GM12878 (cell line): ENCODE results near the gene KLKB1. TPM values are rescaled to one million over a fixed set of nuclear protein-coding genes. Genes with fewer than 3 reads are reported as not detected.

Source experiments
- ATAC-seq: fragments of 200-7000 bp; cut with Tn5 transposase; 3 replicates; pipeline ENCODE4 v1.9.1; 2020; ENCODE audit warnings: mild to moderate bottlenecking, moderate library complexity
- BruUV-seq: library from RNA; stranded (reverse); fragments of 400-500 nt; replicated peaks from 2 replicates; lab custom pipeline; 2021; lab: Mats Ljungman, UMichigan
- CTCF ChIA-PET: fragments of 300-600 bp; sonication (Branson Sonifier 250); formaldehyde crosslinking; extraction: SDS; loops from one replicate; lab custom pipeline; 2021; ENCODE audit warnings: inconsistent platforms; lab: Yijun Ruan, JAX
- POLR2A ChIA-PET: fragments of 350-600 bp; formaldehyde crosslinking; extraction: SDS; loops from one replicate; lab custom pipeline; 2021; ENCODE audit warnings: inconsistent platforms; lab: Charles Lee
- RAD21 ChIA-PET: fragments of 300-600 bp; sonication (Branson Sonifier 250); formaldehyde crosslinking; loops from one replicate; lab custom pipeline; 2023; ENCODE audit warnings: antibody characterized with exemption; ENCODE audit not compliant: unreplicated experiment; lab: Charles Lee
- SMC1A ChIA-PET: fragments of 300-600 bp; sonication (Branson Sonifier 250); formaldehyde crosslinking; loops from one replicate; lab custom pipeline; 2023; ENCODE audit not compliant: unreplicated experiment, uncharacterized antibody; lab: Charles Lee
- DNase-seq: peaks from one replicate; pipeline ENCODE4 v3.0.0-alpha.2; 2011; ENCODE audit warnings: low read depth, low spot score
- FAIRE-seq: peaks from 3 replicates; lab custom pipeline; 2011; peaks lifted over from hg19 to GRCh38; lab: Jason Lieb, UNC
- H2AFZ ChIP-seq: 2 replicates; pipeline ENCODE4 v1.6.0; 2011; ENCODE audit warnings: low read depth, low read length, control low read depth; ENCODE audit not compliant: control insufficient read depth
- H3K27ac ChIP-seq: 2 replicates; pipeline ENCODE4 v1.5.1; 2011; ENCODE audit warnings: control low read depth; ENCODE audit not compliant: control insufficient read depth, insufficient read depth
- H3K27me3 ChIP-seq, 2 experiments: replicated peaks in 1 of 2; 2 replicates each; pipeline versions ENCODE4 v1.6.0 to v1.6.1; 2011; ENCODE audit warnings: low read length in 1 of 2; ENCODE audit not compliant: control insufficient read depth in 2 of 2, insufficient read depth in 2 of 2
- H3K36me3 ChIP-seq, 2 experiments: 2 replicates each; pipeline ENCODE4 v1.5.1; 2011; ENCODE audit warnings: low read length in 1 of 2; ENCODE audit not compliant: control insufficient read depth in 2 of 2, insufficient read depth in 2 of 2
- H3K4me1 ChIP-seq: 2 replicates; pipeline ENCODE4 v1.6.1; 2011; ENCODE audit warnings: mild to moderate bottlenecking, low read length, moderate library complexity, mixed read lengths; ENCODE audit not compliant: control insufficient read depth, insufficient read depth
- H3K4me2 ChIP-seq: 2 replicates; pipeline ENCODE4 v1.6.0; 2011; ENCODE audit warnings: control low read depth; ENCODE audit not compliant: control insufficient read depth, insufficient read depth
- H3K4me3 ChIP-seq: fragments of 200-600 bp; sonication (generic); 2 replicates; pipeline ENCODE4 v1.5.1; 2016
- H3K79me2 ChIP-seq: 2 replicates; pipeline ENCODE4 v1.6.0; 2011; ENCODE audit warnings: low read length; ENCODE audit not compliant: control insufficient read depth, insufficient read depth
- H3K9ac ChIP-seq: 2 replicates; pipeline ENCODE4 v1.8.0; 2011; ENCODE audit warnings: low read length, control low read depth, mixed read lengths; ENCODE audit not compliant: control insufficient read depth, insufficient read depth
- H3K9me3 ChIP-seq: replicated peaks from 3 replicates; pipeline ENCODE4 v1.5.1; 2011; ENCODE audit warnings: mild to moderate bottlenecking, low read length; ENCODE audit not compliant: control insufficient read depth, insufficient read depth
- H4K20me1 ChIP-seq: 2 replicates; pipeline ENCODE4 v1.6.0; 2011; ENCODE audit not compliant: control insufficient read depth, insufficient read depth
- KAT2A ChIP-seq: conservative IDR thresholded peaks from 2 replicates; pipeline ENCODE4 v1.6.1; 2011; ENCODE audit warnings: low read depth, low read length; ENCODE audit not compliant: control insufficient read depth
- PAX5 ChIP-seq: IDR thresholded peaks from 2 replicates; pipeline ENCODE4 v1.6.1; 2011; ENCODE audit warnings: low read depth, low read length, borderline replicate concordance
- PML ChIP-seq: IDR thresholded peaks from 2 replicates; pipeline ENCODE4 v1.6.1; 2012; ENCODE audit warnings: low read length, inconsistent platforms
- POLR2AphosphoS2 ChIP-seq: IDR thresholded peaks from 2 replicates; pipeline ENCODE4 v1.6.1; 2011; ENCODE audit warnings: low read depth, mild to moderate bottlenecking, low read length, improper control_type of control experiment, moderate library complexity
- POLR2AphosphoS5 ChIP-seq: IDR thresholded peaks from 2 replicates; pipeline ENCODE4 v1.6.1; 2011; ENCODE audit warnings: mild to moderate bottlenecking, low read length, inconsistent platforms
- POU2F2 ChIP-seq: IDR thresholded peaks from 3 replicates; pipeline ENCODE4 v1.6.1; 2011; ENCODE audit warnings: low read depth, mild to moderate bottlenecking, low read length, borderline replicate concordance
- YBX1 ChIP-seq: fragments of 450-650 bp; IDR thresholded peaks from 2 replicates; pipeline ENCODE4 v1.6.1; 2016; ENCODE audit warnings: antibody characterized with exemption
- ZNF207 ChIP-seq: fragments of 450-650 bp; IDR thresholded peaks from 2 replicates; pipeline ENCODE4 v1.6.1; 2014; ENCODE audit warnings: antibody characterized with exemption, mild to moderate bottlenecking, borderline replicate concordance
- WGBS: methylation state at CpG from one replicate; pipeline ENCODE4 v1.1.6; 2016; ENCODE audit warnings: low lambda C conversion rate; ENCODE audit not compliant: insufficient replicate concordance, insufficient coverage; ENCODE audit errors: missing lambda C conversion rate; 5-methylcytosine and 5-hydroxymethylcytosine counted together
- in situ Hi-C: fragments of 300-500 bp; cut with MboI; formaldehyde crosslinking; loops from 9 replicates; pipeline ENCODE4 v1.14.3; 2018; ENCODE audit warnings: mixed read lengths
- intact Hi-C: fragments of 100-400 bp; cut with micrococcal nuclease; formaldehyde crosslinking; loops from one replicate; pipeline ENCODE4 v1.14.2; 2022; ENCODE audit not compliant: unreplicated experiment
- polyA plus RNA-seq, 11 experiments: library from polyadenylated mRNA; depleted of rRNA in 4 of 11; unstranded in 6 of 11; stranded (reverse) in 5 of 11; fragments of >200 nt; fragmentation: Nextera tagmentation in 4 of 11; fragmentation: Illumina TruSeq in 1 of 11; extraction: Ambion mirVana in 4 of 11; extraction: Trizol in 1 of 11; gene quantifications; 1 replicate in 1 of 11; 2 replicates in 10 of 11; pipeline versions ENCODE4 v1.2.1 to v1.2.3, GENCODE V29; 2011 to 2016; ENCODE audit warnings: inconsistent platforms in 2 of 11, missing spikeins in 2 of 11, low read depth in 1 of 11
- total RNA-seq, 4 experiments: library from RNA; depleted of rRNA in 3 of 4; stranded (reverse); fragments of >200 nt in 3 of 4; fragmentation: Illumina TruSeq in 1 of 4; extraction: Trizol in 1 of 4; gene quantifications; 2 replicates each; pipeline versions ENCODE4 v1.2.1 to v1.2.3, GENCODE V29; 2013 to 2021
- TF ChIP-seq, protein P1 (sequence below): IDR thresholded peaks from 2 replicates; pipeline ENCODE4 v1.6.1; 2012; ENCODE audit warnings: mild to moderate bottlenecking, low read depth, low read length
- TF ChIP-seq, protein P2 (sequence below): fragments of 450-650 bp; formaldehyde crosslinking; IDR thresholded peaks from 2 replicates; pipeline ENCODE4 v1.5.0; 2022; ENCODE audit warnings: mild to moderate bottlenecking, missing genetic modification characterization
- TF ChIP-seq, protein P3 (sequence below): fragments of 450-650 bp; formaldehyde crosslinking; IDR thresholded peaks from 2 replicates; pipeline ENCODE4 v1.4.0; 2022; ENCODE audit warnings: mild to moderate bottlenecking, moderate library complexity
- TF ChIP-seq, protein P4 (sequence below): IDR thresholded peaks from 2 replicates; pipeline ENCODE4 v1.6.1; 2012; ENCODE audit warnings: low read length, inconsistent platforms

Gene KLKB1
- total and polyA plus RNA-seq, 10 of the 15 experiments (the other 5 are each of a cell fraction or from before 2014, with no cell fraction given), result 0.04 TPM; not detected in 9

DNA sequence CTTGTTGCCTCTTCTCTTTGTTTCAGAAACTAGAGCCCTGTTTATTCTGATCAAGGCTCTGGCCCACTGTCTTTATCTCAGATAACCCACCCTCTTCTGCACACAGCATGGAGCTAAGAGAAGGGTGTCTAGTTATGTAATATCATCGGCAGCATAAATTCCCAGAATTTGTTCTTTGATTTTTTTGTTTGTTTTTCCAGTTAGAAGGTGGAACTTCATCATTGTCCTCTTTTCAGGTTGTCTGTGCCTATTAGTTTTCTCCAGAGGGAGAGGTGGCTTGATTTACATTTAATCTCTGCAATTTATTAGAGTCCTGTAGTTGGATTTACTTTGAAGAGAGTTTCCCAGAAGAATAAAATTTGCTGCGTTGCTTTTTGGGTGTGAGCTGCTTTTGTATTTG, 23.5 kb downstream of the KLKB1 start (continued):
- TF ChIP-seq POLR2AphosphoS5, result no peak

DNA sequence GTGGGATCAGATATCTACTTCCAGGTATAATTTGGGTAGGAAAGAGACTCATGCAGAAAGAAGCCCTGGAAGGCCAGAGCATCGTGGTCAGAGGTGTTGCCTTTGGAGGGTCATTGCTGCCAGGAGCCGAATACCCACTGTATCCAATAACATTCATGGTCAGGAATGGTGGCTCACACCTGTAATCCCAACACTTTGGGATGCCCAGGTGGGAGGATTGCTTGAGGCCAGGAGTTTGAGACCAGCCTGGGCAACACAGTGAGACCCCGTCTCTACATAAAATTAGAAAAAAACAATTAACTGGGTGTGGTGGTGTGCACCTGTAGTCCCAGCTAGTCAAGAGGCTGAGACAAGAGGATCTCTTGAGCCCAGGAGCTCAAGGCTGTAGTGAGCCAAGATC, 27.8 kb downstream of the KLKB1 start:
- Histone ChIP-seq H3K9me3 (no peaks in the 10 kb centered on the region), H3K79me2 (no peaks in the 10 kb centered on the region), H3K36me3 (no peaks in the 10 kb centered on the region), H2AFZ (no peak overlapping the region), H3K4me3 (no peak overlapping the region), H3K9ac (no peak overlapping the region), H3K27ac (no peak overlapping the region), H3K4me1 (no peaks in the 10 kb centered on the region), H3K4me2 (no peak overlapping the region), H3K27me3 (no peaks in the 10 kb centered on the region; a peak in 1 of 4 replicates), H4K20me1 (no peaks in the 10 kb centered on the region)
- ChIA-PET RAD21 (no interaction called here), SMC1A (no interaction called here), POLR2A (no interaction called here), CTCF (no interaction called here)
- intact Hi-C loops (no loop called here), in situ Hi-C loops (no loop called here)
- ATAC-seq (no peak), FAIRE-seq (no peak), DNase-seq (no peak)
- BruUV-seq, result no TSS peak
- WGBS, result 37% methylated on average over 3 of the region's 3 CpGs
- TF ChIP-seq, protein P1, sequence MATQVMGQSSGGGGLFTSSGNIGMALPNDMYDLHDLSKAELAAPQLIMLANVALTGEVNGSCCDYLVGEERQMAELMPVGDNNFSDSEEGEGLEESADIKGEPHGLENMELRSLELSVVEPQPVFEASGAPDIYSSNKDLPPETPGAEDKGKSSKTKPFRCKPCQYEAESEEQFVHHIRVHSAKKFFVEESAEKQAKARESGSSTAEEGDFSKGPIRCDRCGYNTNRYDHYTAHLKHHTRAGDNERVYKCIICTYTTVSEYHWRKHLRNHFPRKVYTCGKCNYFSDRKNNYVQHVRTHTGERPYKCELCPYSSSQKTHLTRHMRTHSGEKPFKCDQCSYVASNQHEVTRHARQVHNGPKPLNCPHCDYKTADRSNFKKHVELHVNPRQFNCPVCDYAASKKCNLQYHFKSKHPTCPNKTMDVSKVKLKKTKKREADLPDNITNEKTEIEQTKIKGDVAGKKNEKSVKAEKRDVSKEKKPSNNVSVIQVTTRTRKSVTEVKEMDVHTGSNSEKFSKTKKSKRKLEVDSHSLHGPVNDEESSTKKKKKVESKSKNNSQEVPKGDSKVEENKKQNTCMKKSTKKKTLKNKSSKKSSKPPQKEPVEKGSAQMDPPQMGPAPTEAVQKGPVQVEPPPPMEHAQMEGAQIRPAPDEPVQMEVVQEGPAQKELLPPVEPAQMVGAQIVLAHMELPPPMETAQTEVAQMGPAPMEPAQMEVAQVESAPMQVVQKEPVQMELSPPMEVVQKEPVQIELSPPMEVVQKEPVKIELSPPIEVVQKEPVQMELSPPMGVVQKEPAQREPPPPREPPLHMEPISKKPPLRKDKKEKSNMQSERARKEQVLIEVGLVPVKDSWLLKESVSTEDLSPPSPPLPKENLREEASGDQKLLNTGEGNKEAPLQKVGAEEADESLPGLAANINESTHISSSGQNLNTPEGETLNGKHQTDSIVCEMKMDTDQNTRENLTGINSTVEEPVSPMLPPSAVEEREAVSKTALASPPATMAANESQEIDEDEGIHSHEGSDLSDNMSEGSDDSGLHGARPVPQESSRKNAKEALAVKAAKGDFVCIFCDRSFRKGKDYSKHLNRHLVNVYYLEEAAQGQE, result no peak
- no peak for TF ChIP-seq PML
- TF ChIP-seq, protein P2, sequence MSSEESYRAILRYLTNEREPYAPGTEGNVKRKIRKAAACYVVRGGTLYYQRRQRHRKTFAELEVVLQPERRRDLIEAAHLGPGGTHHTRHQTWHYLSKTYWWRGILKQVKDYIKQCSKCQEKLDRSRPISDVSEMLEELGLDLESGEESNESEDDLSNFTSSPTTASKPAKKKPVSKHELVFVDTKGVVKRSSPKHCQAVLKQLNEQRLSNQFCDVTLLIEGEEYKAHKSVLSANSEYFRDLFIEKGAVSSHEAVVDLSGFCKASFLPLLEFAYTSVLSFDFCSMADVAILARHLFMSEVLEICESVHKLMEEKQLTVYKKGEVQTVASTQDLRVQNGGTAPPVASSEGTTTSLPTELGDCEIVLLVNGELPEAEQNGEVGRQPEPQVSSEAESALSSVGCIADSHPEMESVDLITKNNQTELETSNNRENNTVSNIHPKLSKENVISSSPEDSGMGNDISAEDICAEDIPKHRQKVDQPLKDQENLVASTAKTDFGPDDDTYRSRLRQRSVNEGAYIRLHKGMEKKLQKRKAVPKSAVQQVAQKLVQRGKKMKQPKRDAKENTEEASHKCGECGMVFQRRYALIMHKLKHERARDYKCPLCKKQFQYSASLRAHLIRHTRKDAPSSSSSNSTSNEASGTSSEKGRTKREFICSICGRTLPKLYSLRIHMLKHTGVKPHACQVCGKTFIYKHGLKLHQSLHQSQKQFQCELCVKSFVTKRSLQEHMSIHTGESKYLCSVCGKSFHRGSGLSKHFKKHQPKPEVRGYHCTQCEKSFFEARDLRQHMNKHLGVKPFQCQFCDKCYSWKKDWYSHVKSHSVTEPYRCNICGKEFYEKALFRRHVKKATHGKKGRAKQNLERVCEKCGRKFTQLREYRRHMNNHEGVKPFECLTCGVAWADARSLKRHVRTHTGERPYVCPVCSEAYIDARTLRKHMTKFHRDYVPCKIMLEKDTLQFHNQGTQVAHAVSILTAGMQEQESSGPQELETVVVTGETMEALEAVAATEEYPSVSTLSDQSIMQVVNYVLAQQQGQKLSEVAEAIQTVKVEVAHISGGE (CRISPR knock-in tag), result no peak
- TF ChIP-seq, protein P3, sequence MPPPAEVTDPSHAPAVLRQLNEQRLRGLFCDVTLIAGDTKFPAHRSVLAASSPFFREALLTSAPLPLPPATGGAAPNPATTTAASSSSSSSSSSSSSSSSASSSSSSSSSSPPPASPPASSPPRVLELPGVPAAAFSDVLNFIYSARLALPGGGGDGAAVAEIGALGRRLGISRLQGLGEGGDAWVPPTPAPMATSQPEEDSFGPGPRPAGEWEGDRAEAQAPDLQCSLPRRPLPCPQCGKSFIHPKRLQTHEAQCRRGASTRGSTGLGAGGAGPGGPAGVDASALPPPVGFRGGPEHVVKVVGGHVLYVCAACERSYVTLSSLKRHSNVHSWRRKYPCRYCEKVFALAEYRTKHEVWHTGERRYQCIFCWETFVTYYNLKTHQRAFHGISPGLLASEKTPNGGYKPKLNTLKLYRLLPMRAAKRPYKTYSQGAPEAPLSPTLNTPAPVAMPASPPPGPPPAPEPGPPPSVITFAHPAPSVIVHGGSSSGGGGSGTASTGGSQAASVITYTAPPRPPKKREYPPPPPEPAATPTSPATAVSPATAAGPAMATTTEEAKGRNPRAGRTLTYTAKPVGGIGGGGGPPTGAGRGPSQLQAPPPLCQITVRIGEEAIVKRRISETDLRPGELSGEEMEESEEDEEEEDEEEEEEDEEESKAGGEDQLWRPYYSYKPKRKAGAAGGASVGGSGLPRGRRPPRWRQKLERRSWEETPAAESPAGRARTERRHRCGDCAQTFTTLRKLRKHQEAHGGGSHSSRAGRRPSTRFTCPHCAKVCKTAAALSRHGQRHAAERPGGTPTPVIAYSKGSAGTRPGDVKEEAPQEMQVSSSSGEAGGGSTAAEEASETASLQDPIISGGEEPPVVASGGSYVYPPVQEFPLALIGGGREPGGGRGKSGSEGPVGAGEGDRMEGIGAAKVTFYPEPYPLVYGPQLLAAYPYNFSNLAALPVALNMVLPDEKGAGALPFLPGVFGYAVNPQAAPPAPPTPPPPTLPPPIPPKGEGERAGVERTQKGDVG (CRISPR knock-in tag), result no peak
- TF ChIP-seq YBX1, result no peak
- TF ChIP-seq ZNF207, result no peak
- TF ChIP-seq, protein P4, sequence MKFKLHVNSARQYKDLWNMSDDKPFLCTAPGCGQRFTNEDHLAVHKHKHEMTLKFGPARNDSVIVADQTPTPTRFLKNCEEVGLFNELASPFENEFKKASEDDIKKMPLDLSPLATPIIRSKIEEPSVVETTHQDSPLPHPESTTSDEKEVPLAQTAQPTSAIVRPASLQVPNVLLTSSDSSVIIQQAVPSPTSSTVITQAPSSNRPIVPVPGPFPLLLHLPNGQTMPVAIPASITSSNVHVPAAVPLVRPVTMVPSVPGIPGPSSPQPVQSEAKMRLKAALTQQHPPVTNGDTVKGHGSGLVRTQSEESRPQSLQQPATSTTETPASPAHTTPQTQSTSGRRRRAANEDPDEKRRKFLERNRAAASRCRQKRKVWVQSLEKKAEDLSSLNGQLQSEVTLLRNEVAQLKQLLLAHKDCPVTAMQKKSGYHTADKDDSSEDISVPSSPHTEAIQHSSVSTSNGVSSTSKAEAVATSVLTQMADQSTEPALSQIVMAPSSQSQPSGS, result no peak
- TF ChIP-seq POLR2AphosphoS2, result no peak
- no peak for TF ChIP-seq POU2F2
- TF ChIP-seq KAT2A, result no peak
- TF ChIP-seq PAX5, result no peak
